NB4 (cell line): ENCODE results near the gene PIAS2.

Experiments used
- DNase-seq: peaks from one replicate; pipeline ENCODE4 v3.0.0; 2010; ENCODE audit warnings: low read depth
- H3K4me3 ChIP-seq: one replicate; pipeline ENCODE4 v1.5.1; 2011; ENCODE audit warnings: mild to moderate bottlenecking, low read depth, low read length, moderate library complexity
- CTCF ChIP-seq: IDR thresholded peaks from one replicate; pipeline ENCODE4 v1.5.1; 2012; ENCODE audit warnings: low read depth, low read length
- MAX ChIP-seq: IDR thresholded peaks from 2 replicates; pipeline ENCODE4 v1.6.1; 2011; ENCODE audit warnings: low read depth, low read length
- MYC ChIP-seq: IDR thresholded peaks from 2 replicates; pipeline ENCODE4 v1.6.1; 2011; ENCODE audit warnings: low read depth, low read length
- POLR2A ChIP-seq: IDR thresholded peaks from 2 replicates; pipeline ENCODE4 v1.6.1; 2011; ENCODE audit warnings: mild to moderate bottlenecking; ENCODE audit not compliant: insufficient read length; ENCODE audit errors: extremely low read depth

PIAS2 gene

GRCh38 chr18:46909497-46909896, 7.8 kb downstream of the PIAS2 start:
- H3K4me3 ChIP-seq = no peak overlapping the region
- DNase-seq = no peak
- TF ChIP-seq POLR2A (no peak), MYC (no peak), MAX (no peak), CTCF (no peak)

- no peak overlapping the region for H3K4me3 ChIP-seq
- DNase-seq = no peak
- TF ChIP-seq MAX (no peak), MYC (no peak), CTCF (no peak), POLR2A (no peak)
Observed at GRCh38 chr18:46903406-46903805, 13.9 kb downstream of the PIAS2 start.

- no peak for TF ChIP-seq POLR2A
- no peak for TF ChIP-seq CTCF
- TF ChIP-seq MYC = no peak
- no peak for TF ChIP-seq MAX
- H3K4me3 ChIP-seq = no peak overlapping the region
- no peak for DNase-seq
Observed at GRCh38 chr18:46899274-46899948, 17.9 kb downstream of the PIAS2 start.

GRCh38 chr18:46894124-46894523, 23.2 kb downstream of the PIAS2 start:
- TF ChIP-seq MAX (no peak), CTCF (no peak), POLR2A (no peak), MYC (no peak)
- DNase-seq = no peak
- H3K4me3 ChIP-seq = no peak overlapping the region

- no peak overlapping the region for H3K4me3 ChIP-seq
- TF ChIP-seq MYC (no peak), MAX (no peak), POLR2A (no peak), CTCF (no peak)
Observed at GRCh38 chr18:46893360-46893759, 23.9 kb downstream of the PIAS2 start.

GRCh38 chr18:46892842-46893241, 24.5 kb downstream of the PIAS2 start:
- no peak for TF ChIP-seq MYC
- TF ChIP-seq CTCF = no peak
- no peak for DNase-seq

More at GRCh38 chr18:46893360-46893759, 23.9 kb downstream of the PIAS2 start:
- no peak for DNase-seq

More at GRCh38 chr18:46892842-46893241, 24.5 kb downstream of the PIAS2 start:
- no peak overlapping the region for H3K4me3 ChIP-seq
